Ishikawa (cell line): Measurements from ENCODE around the gene HNRNPH3.

Experiments
- CREB1 ChIP-seq: IDR thresholded peaks from 2 replicates; pipeline ENCODE4 v1.6.1; 2012; ENCODE audit warnings: low read depth
- EGR1 ChIP-seq: IDR thresholded peaks from 2 replicates; pipeline ENCODE4 v1.6.1; 2012
- MAX ChIP-seq: IDR thresholded peaks from 2 replicates; pipeline ENCODE4 v1.6.1; 2012
- RAD21 ChIP-seq: IDR thresholded peaks from 2 replicates; pipeline ENCODE4 v1.6.1; 2012; ENCODE audit warnings: low read depth
- REST ChIP-seq: IDR thresholded peaks from 2 replicates; pipeline ENCODE4 v1.6.1; 2012; ENCODE audit warnings: low read depth, mild to moderate bottlenecking
- TCF12 ChIP-seq: IDR thresholded peaks from 2 replicates; pipeline ENCODE4 v1.6.1; 2012; ENCODE audit warnings: low read depth
- TEAD4 ChIP-seq: IDR thresholded peaks from 2 replicates; pipeline ENCODE4 v1.6.1; 2012
- YY1 ChIP-seq: IDR thresholded peaks from 2 replicates; pipeline ENCODE4 v1.6.1; 2012; ENCODE audit warnings: low read depth

GRCh38 chr10:68315582-68315981 lies 16.3 kb upstream of the HNRNPH3 start:
- TF ChIP-seq MAX: no peak
- TF ChIP-seq RAD21: no peak
- TF ChIP-seq TEAD4: no peak
- no peak for TF ChIP-seq TCF12
- no peak for TF ChIP-seq CREB1
- TF ChIP-seq EGR1: no peak
- TF ChIP-seq REST: no peak
- TF ChIP-seq YY1: no peak
